CD4-positive, alpha-beta T cell (primary cell): Measurements from ENCODE around the gene ZMYM1. TPM values are rescaled to one million over a fixed set of nuclear protein-coding genes. Genes with fewer than 3 reads are reported as not detected.
"Not testable (repeated sequence)": the region's sequence is repeated elsewhere in the genome, so short reads cannot be mapped to it uniquely, and the experiment has no call there.

ENCODE experiments used
- ATAC-seq: fragments of 200-7000 bp; cut with Tn5 transposase; one replicate; pipeline ENCODE4 v1.10.0; 2022; ENCODE audit warnings: mild to moderate bottlenecking; ENCODE audit not compliant: poor library complexity
- CTCF ChIA-PET: fragments of 350-600 bp; sonication (Branson Sonifier 250); formaldehyde crosslinking; loops from one replicate; lab custom pipeline; 2021; ENCODE audit warnings: antibody characterized with exemption, inconsistent platforms; lab: Charles Lee
- POLR2A ChIA-PET: fragments of 350-600 bp; sonication (Branson Sonifier 250); formaldehyde crosslinking; loops from one replicate; lab custom pipeline; 2021; ENCODE audit warnings: antibody characterized with exemption, inconsistent platforms; lab: Charles Lee
- DNase-seq, 14 experiments: peaks; one replicate each; pipeline ENCODE4 v3.0.0-alpha.2; 2013 to 2020; ENCODE audit warnings: mixed read lengths in 2 of 14
- H3K27ac ChIP-seq, 2 donors: one replicate each; pipeline versions ENCODE4 v1.5.1 to v1.7.0; 2013; ENCODE audit warnings: low read length in 2 of 2, low read depth in 1 of 2, mild to moderate bottlenecking in 1 of 2
- H3K27me3 ChIP-seq, 2 experiments: 1 replicate in 1 of 2; 2 replicates in 1 of 2; pipeline versions ENCODE4 v1.6.1 to v1.7.0; 2013; ENCODE audit warnings: low read length in 2 of 2, control low read depth in 1 of 2, mild to moderate bottlenecking in 1 of 2, moderate library complexity in 1 of 2; ENCODE audit not compliant: insufficient read depth in 2 of 2, control insufficient read depth in 1 of 2
- H3K36me3 ChIP-seq: one replicate; pipeline ENCODE4 v1.6.1; 2013; ENCODE audit warnings: low read length, control low read depth; ENCODE audit not compliant: insufficient read depth
- H3K4me1 ChIP-seq: one replicate; pipeline ENCODE4 v1.6.1; 2013; ENCODE audit warnings: low read length, control low read depth; ENCODE audit not compliant: insufficient read depth
- H3K4me3 ChIP-seq: one replicate; pipeline ENCODE4 v1.5.1; 2013; ENCODE audit warnings: mild to moderate bottlenecking, low read length, moderate library complexity
- H3K9me3 ChIP-seq, 2 experiments: 1 replicate in 1 of 2; 2 replicates in 1 of 2; pipeline versions ENCODE4 v1.6.1 to v1.7.0; 2013; ENCODE audit warnings: low read length in 2 of 2, mild to moderate bottlenecking in 2 of 2, control low read depth in 1 of 2, moderate library complexity in 1 of 2; ENCODE audit not compliant: control insufficient read depth in 1 of 2, insufficient read depth in 1 of 2
- H3K27ac Mint-ChIP-seq: one replicate; pipeline ENCODE4 v1.8.0; 2020; ENCODE audit warnings: mixed read lengths
- H3K27me3 Mint-ChIP-seq: one replicate; pipeline ENCODE4 v1.8.0; 2021; ENCODE audit warnings: mixed read lengths
- H3K36me3 Mint-ChIP-seq: one replicate; pipeline ENCODE4 v1.8.0; 2021; ENCODE audit warnings: low read depth, mixed read lengths
- H3K4me1 Mint-ChIP-seq: one replicate; pipeline ENCODE4 v1.8.0; 2021; ENCODE audit warnings: low read depth, mixed read lengths
- H3K4me3 Mint-ChIP-seq: one replicate; pipeline ENCODE4 v1.8.0; 2020; ENCODE audit warnings: mild to moderate bottlenecking, mixed read lengths
- H3K9me3 Mint-ChIP-seq: one replicate; pipeline ENCODE4 v1.8.0; 2020; ENCODE audit warnings: mixed read lengths
- intact Hi-C, 2 experiments: fragments of 100-400 bp; cut with DNase I in 1 of 2; cut with micrococcal nuclease in 1 of 2; formaldehyde crosslinking; loops; one replicate each; pipeline versions ENCODE4 v1.15.1 to v1.9.0; 2023 to 2025; cut with DNase I, micrococcal nuclease
- total RNA-seq, 174 experiments: library from RNA in 2 of 174; stranded (reverse) in 2 of 174; gene quantifications; one replicate each; pipeline ENCODE4 v1.2.3 and lab custom pipeline; 2021 to 2026
- TF ChIP-seq, protein P1 (sequence below): fragments of 200-600 bp; IDR thresholded peaks from one replicate; pipeline ENCODE4 v1.8.0; 2022; ENCODE audit warnings: antibody characterized with exemption, mild to moderate bottlenecking

Gene ZMYM1
- total RNA-seq, 2 experiments from 2014 or later, result 6.3 to 6.7 TPM

DNA sequence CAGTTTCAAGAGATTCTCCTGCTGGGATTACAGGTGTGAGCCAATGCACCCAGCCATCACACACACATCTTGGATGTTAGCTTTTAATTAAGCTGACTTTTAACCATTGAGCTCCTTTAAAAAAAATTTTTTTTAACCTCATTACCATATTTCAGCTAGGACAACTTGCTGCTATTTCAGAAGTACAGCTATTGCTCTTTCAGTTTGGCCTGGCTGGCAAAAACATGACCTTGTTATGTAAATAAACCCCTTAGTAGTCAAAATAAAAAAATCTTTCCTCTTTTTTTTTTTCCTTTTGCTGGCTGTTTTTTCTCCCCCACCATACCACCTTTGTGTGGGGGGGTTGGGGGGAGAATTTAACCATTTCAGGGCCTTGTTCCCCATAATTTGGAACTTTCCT is 49.9 kb downstream of the ZMYM1 start:
- Mint-ChIP-seq H3K27ac (no peak overlapping the region), H3K27me3 (no peaks in the 10 kb centered on the region), H3K36me3 (no peaks in the 10 kb centered on the region), H3K4me1 (no peaks in the 10 kb centered on the region), H3K9me3 (no peaks in the 10 kb centered on the region), H3K4me3 (no peak overlapping the region)
- TF ChIP-seq, protein P1, sequence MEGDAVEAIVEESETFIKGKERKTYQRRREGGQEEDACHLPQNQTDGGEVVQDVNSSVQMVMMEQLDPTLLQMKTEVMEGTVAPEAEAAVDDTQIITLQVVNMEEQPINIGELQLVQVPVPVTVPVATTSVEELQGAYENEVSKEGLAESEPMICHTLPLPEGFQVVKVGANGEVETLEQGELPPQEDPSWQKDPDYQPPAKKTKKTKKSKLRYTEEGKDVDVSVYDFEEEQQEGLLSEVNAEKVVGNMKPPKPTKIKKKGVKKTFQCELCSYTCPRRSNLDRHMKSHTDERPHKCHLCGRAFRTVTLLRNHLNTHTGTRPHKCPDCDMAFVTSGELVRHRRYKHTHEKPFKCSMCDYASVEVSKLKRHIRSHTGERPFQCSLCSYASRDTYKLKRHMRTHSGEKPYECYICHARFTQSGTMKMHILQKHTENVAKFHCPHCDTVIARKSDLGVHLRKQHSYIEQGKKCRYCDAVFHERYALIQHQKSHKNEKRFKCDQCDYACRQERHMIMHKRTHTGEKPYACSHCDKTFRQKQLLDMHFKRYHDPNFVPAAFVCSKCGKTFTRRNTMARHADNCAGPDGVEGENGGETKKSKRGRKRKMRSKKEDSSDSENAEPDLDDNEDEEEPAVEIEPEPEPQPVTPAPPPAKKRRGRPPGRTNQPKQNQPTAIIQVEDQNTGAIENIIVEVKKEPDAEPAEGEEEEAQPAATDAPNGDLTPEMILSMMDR, result no peak
- no peak for DNase-seq
- H3K4me3 ChIP-seq, result no peak overlapping the region
- POLR2A ChIA-PET, result no interaction called here
- H3K4me1 ChIP-seq, result no peaks in the 10 kb centered on the region
- intact Hi-C loops, result no loop called here
- no peak for ATAC-seq
- peaks cover 0 to 14% of the 10 kb centered on the region in 2 experiments for H3K9me3 ChIP-seq
- H3K27me3 ChIP-seq, result no peaks in the 10 kb centered on the region
- CTCF ChIA-PET, result no interaction called here
- no peak overlapping the region for H3K27ac ChIP-seq
- H3K36me3 ChIP-seq, result no peaks in the 10 kb centered on the region

GRCh38 chr1:35136780-35137179 is 57.6 kb downstream of the ZMYM1 start:
- Mint-ChIP-seq H3K27ac (no peak overlapping the region), H3K4me3 (no peak overlapping the region), H3K9me3 (no peaks in the 10 kb centered on the region), H3K27me3 (no peaks in the 10 kb centered on the region), H3K4me1 (no peaks in the 10 kb centered on the region), H3K36me3 (no peaks in the 10 kb centered on the region)
- no peaks in the 10 kb centered on the region for H3K9me3 ChIP-seq
- ATAC-seq (no peak), DNase-seq (no peak)
- intact Hi-C loops, result no loop called here
- H3K36me3 ChIP-seq, result no peaks in the 10 kb centered on the region
- H3K4me1 ChIP-seq, result no peaks in the 10 kb centered on the region
- H3K4me3 ChIP-seq, result no peak overlapping the region
- no peaks in the 10 kb centered on the region for H3K27me3 ChIP-seq
- TF ChIP-seq, protein P1, result no peak
- ChIA-PET POLR2A (no interaction called here), CTCF (no interaction called here)
- H3K27ac ChIP-seq, result no peak overlapping the region

DNA sequence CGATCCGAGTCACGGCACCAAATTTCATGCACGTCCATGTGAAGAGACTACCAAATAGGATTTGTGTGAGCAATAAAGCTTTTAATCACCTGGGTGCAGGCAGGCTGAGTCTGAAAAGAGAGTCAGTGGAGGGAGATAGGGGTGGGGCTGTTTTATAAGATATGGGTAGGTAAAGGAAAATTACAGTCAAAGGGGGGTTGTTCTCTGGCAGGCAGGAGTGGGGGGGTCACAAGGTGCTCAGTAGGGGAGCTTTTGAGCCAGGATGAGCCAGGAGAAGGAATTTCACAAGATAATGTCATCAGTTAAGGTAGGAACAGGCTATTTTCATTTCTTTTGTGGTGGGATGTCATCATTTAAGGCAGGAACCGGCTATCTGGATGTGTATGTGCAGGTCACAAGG is 58.4 kb downstream of the ZMYM1 start:
- ATAC-seq, H3K36me3 Mint-ChIP-seq, DNase-seq, POLR2A ChIA-PET, H3K9me3 Mint-ChIP-seq, H3K4me3 ChIP-seq, intact Hi-C loops, H3K4me3 Mint-ChIP-seq, H3K27ac ChIP-seq, H3K4me1 ChIP-seq, H3K27me3 ChIP-seq, H3K27me3 Mint-ChIP-seq, H3K27ac Mint-ChIP-seq, H3K36me3 ChIP-seq, CTCF ChIA-PET, H3K9me3 ChIP-seq, H3K4me1 Mint-ChIP-seq: not testable (repeated sequence)

DNA sequence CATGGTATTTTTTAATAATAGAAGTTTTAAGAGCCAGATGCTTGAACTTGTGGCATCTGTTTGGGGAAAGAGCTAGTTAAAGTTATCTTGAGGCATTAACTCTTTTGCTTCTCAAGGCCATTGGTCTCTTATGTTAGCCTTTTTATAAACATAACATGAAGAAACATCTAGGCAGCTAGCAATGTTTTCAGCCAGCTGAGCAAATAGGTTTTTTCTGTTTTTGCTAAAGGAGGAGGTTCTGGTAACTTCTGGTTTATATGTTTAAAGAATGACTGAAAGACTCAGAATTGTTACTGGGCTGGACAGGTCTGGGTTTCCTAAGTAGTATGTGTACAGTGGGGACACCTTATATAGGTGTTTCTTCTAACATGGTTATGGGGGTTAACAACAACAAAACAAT is 63.1 kb downstream of the ZMYM1 start:
- H3K27ac Mint-ChIP-seq, DNase-seq, H3K27me3 Mint-ChIP-seq, CTCF ChIA-PET, POLR2A ChIA-PET, H3K27me3 ChIP-seq, intact Hi-C loops, H3K27ac ChIP-seq, ATAC-seq, H3K36me3 ChIP-seq, H3K36me3 Mint-ChIP-seq, H3K9me3 Mint-ChIP-seq, H3K4me1 Mint-ChIP-seq, H3K9me3 ChIP-seq, H3K4me3 Mint-ChIP-seq, H3K4me1 ChIP-seq, H3K4me3 ChIP-seq: not testable (repeated sequence)

DNA sequence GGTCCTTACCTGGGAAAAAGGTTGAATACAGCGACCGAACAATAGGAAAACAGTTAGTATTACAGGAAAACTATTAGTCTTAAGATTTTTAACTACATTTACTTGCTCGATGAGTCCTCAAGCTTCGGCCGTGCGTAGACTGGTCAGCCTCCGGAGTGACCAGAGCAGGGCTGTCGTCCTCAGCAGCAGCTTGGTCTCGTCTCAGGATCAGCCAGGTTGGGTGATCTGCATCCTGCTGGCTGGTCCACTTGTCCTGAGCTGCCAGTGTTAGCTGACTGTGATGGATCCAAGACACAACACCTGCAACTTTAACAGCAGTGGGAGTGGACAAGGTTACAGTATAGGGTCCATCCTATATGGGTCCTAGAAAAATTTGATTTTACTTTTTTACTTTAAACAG is 63.5 kb downstream of the ZMYM1 start:
- ATAC-seq, H3K9me3 ChIP-seq, CTCF ChIA-PET, H3K9me3 Mint-ChIP-seq, H3K36me3 Mint-ChIP-seq, H3K4me3 Mint-ChIP-seq, H3K36me3 ChIP-seq, H3K4me3 ChIP-seq, H3K27me3 ChIP-seq, H3K4me1 Mint-ChIP-seq, H3K27ac ChIP-seq, H3K27ac Mint-ChIP-seq, DNase-seq, intact Hi-C loops, POLR2A ChIA-PET, H3K27me3 Mint-ChIP-seq, H3K4me1 ChIP-seq: not testable (repeated sequence)
